GM18870 (cell line): ENCODE results near the gene IL18BP.

Experiments
- ATAC-seq: cut with Tn5 transposase; IDR thresholded peaks from one replicate; pipeline ENCODE4 v1.9.1; 2021; ENCODE audit warnings: moderate library complexity; ENCODE audit not compliant: unreplicated experiment

IL18BP gene

GRCh38 chr11:72010529-72011233 lies 12.0 kb downstream of the IL18BP start:
- no peak for ATAC-seq

- ATAC-seq = no peak
Measured at GRCh38 chr11:72012091-72012630, 13.5 kb downstream of the IL18BP start.

- ATAC-seq = no peak
Measured at GRCh38 chr11:72012897-72013721, 14.4 kb downstream of the IL18BP start.

- no peak for ATAC-seq
Measured at GRCh38 chr11:72013765-72014711, 15.3 kb downstream of the IL18BP start.

GRCh38 chr11:72014761-72015320 lies 16.1 kb downstream of the IL18BP start:
- ATAC-seq = no peak

- ATAC-seq = no peak
Measured at GRCh38 chr11:72015511-72016061, 16.9 kb downstream of the IL18BP start.

GRCh38 chr11:72018171-72018570 lies 19.5 kb downstream of the IL18BP start:
- ATAC-seq = no peak

- ATAC-seq = no peak
Measured at GRCh38 chr11:72023335-72023734, 24.6 kb downstream of the IL18BP start.

- no peak for ATAC-seq
Measured at GRCh38 chr11:72024069-72024754, 25.5 kb downstream of the IL18BP start.

- ATAC-seq = no peak
Measured at GRCh38 chr11:72026090-72026489, 27.4 kb downstream of the IL18BP start.

- ATAC-seq = no peak
Measured at GRCh38 chr11:72030472-72031045, 31.9 kb downstream of the IL18BP start.

- no peak for ATAC-seq
Measured at GRCh38 chr11:72036687-72037086, 38.0 kb downstream of the IL18BP start.

GRCh38 chr11:72037554-72038311 lies 39.0 kb downstream of the IL18BP start:
- no peak for ATAC-seq

GRCh38 chr11:72038491-72038890 lies 39.8 kb downstream of the IL18BP start:
- ATAC-seq = no peak

GRCh38 chr11:72039031-72039855 lies 40.5 kb downstream of the IL18BP start:
- no peak for ATAC-seq

GRCh38 chr11:72039856-72040401 lies 41.2 kb downstream of the IL18BP start:
- ATAC-seq = no peak
